Liver (tissue), 3 donors: Measurements from ENCODE around the gene SPTBN4.

Experiments
- EGR1 ChIP-seq, 2 donors: IDR thresholded peaks; 2 replicates each; pipeline ENCODE4 v1.6.1; 2016 to 2018; ENCODE audit warnings: antibody characterized with exemption in 2 of 2, low read depth in 2 of 2
- FOXA1 ChIP-seq: IDR thresholded peaks from 2 replicates; pipeline ENCODE4 v1.6.1; 2016; ENCODE audit warnings: antibody characterized with exemption
- GABPA ChIP-seq, 2 donors: IDR thresholded peaks in 1 of 2; conservative IDR thresholded peaks in 1 of 2; 2 replicates each; pipeline ENCODE4 v1.6.1; 2016; ENCODE audit warnings: antibody characterized with exemption in 2 of 2, mild to moderate bottlenecking in 1 of 2, moderate library complexity in 1 of 2
- JUND ChIP-seq, 2 donors: IDR thresholded peaks; 2 replicates each; pipeline ENCODE4 v1.6.1; 2016; ENCODE audit warnings: antibody characterized with exemption in 2 of 2
- RXRA ChIP-seq, 2 donors: IDR thresholded peaks; 2 replicates each; pipeline ENCODE4 v1.6.1; 2017 to 2018; ENCODE audit warnings: antibody characterized with exemption in 2 of 2, mild to moderate bottlenecking in 1 of 2
- TF ChIP-seq, protein P1 (sequence below): fragments of 150-350 bp; IDR thresholded peaks from 2 replicates; pipeline ENCODE4 v1.5.1; 2017; ENCODE audit warnings: improper control_type of control experiment, low read depth, low read length; ENCODE audit not compliant: missing input control
- TF ChIP-seq, protein P2 (sequence below): IDR thresholded peaks from 2 replicates; pipeline ENCODE4 v1.6.1; 2016; ENCODE audit warnings: antibody characterized with exemption
- TF ChIP-seq, protein P3 (sequence below): IDR thresholded peaks from 2 replicates; pipeline ENCODE4 v1.6.1; 2016; ENCODE audit warnings: antibody characterized with exemption, mild to moderate bottlenecking
- TF ChIP-seq, protein P4 (sequence below): IDR thresholded peaks from 2 replicates; pipeline ENCODE4 v1.6.1; 2016; ENCODE audit warnings: antibody characterized with exemption
- donor health status: healthy.
- donor health status: healthy.

DNA sequence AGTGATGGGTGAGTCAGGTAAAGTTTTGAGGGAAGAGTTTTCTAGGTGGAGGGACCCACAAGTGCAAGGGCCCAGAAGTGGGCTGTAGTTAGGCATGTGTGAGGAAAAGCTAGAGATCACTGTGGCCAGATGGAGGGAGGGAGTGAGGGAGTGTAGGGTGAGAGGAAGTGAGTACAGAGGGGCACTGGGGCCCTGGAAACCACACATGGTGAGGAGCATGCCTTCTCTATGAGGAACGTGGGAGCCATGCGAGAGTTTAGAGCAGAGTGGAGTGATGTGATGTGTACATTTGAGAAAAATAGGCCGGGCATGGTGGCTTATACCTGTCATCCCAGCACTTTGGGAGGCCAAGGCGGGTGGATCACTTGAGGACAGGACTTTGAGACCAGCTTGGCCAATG is 95.1 kb downstream of the SPTBN4 start:
- TF ChIP-seq, protein P1, sequence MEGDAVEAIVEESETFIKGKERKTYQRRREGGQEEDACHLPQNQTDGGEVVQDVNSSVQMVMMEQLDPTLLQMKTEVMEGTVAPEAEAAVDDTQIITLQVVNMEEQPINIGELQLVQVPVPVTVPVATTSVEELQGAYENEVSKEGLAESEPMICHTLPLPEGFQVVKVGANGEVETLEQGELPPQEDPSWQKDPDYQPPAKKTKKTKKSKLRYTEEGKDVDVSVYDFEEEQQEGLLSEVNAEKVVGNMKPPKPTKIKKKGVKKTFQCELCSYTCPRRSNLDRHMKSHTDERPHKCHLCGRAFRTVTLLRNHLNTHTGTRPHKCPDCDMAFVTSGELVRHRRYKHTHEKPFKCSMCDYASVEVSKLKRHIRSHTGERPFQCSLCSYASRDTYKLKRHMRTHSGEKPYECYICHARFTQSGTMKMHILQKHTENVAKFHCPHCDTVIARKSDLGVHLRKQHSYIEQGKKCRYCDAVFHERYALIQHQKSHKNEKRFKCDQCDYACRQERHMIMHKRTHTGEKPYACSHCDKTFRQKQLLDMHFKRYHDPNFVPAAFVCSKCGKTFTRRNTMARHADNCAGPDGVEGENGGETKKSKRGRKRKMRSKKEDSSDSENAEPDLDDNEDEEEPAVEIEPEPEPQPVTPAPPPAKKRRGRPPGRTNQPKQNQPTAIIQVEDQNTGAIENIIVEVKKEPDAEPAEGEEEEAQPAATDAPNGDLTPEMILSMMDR: no peak
- TF ChIP-seq, protein P2, sequence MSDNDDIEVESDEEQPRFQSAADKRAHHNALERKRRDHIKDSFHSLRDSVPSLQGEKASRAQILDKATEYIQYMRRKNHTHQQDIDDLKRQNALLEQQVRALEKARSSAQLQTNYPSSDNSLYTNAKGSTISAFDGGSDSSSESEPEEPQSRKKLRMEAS: no peak
- TF ChIP-seq, protein P3, sequence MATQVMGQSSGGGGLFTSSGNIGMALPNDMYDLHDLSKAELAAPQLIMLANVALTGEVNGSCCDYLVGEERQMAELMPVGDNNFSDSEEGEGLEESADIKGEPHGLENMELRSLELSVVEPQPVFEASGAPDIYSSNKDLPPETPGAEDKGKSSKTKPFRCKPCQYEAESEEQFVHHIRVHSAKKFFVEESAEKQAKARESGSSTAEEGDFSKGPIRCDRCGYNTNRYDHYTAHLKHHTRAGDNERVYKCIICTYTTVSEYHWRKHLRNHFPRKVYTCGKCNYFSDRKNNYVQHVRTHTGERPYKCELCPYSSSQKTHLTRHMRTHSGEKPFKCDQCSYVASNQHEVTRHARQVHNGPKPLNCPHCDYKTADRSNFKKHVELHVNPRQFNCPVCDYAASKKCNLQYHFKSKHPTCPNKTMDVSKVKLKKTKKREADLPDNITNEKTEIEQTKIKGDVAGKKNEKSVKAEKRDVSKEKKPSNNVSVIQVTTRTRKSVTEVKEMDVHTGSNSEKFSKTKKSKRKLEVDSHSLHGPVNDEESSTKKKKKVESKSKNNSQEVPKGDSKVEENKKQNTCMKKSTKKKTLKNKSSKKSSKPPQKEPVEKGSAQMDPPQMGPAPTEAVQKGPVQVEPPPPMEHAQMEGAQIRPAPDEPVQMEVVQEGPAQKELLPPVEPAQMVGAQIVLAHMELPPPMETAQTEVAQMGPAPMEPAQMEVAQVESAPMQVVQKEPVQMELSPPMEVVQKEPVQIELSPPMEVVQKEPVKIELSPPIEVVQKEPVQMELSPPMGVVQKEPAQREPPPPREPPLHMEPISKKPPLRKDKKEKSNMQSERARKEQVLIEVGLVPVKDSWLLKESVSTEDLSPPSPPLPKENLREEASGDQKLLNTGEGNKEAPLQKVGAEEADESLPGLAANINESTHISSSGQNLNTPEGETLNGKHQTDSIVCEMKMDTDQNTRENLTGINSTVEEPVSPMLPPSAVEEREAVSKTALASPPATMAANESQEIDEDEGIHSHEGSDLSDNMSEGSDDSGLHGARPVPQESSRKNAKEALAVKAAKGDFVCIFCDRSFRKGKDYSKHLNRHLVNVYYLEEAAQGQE: no peak
- TF ChIP-seq GABPA (IDR thresholded peaks at IDR 0.05 in 1 of 2, conservative IDR thresholded peaks at IDR 0.05 in 1 of 2) (no peak), RXRA (IDR thresholded peaks at IDR 0.05) (no peak), FOXA1 (no peak), JUND (IDR thresholded peaks at IDR 0.05) (no peak), EGR1 (IDR thresholded peaks at IDR 0.05; ENCODE audit: low read depth in 2 of 2) (no peak)
- TF ChIP-seq, protein P4, sequence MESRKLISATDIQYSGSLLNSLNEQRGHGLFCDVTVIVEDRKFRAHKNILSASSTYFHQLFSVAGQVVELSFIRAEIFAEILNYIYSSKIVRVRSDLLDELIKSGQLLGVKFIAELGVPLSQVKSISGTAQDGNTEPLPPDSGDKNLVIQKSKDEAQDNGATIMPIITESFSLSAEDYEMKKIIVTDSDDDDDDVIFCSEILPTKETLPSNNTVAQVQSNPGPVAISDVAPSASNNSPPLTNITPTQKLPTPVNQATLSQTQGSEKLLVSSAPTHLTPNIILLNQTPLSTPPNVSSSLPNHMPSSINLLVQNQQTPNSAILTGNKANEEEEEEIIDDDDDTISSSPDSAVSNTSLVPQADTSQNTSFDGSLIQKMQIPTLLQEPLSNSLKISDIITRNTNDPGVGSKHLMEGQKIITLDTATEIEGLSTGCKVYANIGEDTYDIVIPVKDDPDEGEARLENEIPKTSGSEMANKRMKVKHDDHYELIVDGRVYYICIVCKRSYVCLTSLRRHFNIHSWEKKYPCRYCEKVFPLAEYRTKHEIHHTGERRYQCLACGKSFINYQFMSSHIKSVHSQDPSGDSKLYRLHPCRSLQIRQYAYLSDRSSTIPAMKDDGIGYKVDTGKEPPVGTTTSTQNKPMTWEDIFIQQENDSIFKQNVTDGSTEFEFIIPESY: no peak
